Kidney glomerular epithelial cell (primary cell): Measurements from ENCODE around the gene SH3BP5.

Experiments used
- DNase-seq: peaks from one replicate; lab custom pipeline; 2025; lab: John Stamatoyannopoulos, UW

The SH3BP5 gene

DNA sequence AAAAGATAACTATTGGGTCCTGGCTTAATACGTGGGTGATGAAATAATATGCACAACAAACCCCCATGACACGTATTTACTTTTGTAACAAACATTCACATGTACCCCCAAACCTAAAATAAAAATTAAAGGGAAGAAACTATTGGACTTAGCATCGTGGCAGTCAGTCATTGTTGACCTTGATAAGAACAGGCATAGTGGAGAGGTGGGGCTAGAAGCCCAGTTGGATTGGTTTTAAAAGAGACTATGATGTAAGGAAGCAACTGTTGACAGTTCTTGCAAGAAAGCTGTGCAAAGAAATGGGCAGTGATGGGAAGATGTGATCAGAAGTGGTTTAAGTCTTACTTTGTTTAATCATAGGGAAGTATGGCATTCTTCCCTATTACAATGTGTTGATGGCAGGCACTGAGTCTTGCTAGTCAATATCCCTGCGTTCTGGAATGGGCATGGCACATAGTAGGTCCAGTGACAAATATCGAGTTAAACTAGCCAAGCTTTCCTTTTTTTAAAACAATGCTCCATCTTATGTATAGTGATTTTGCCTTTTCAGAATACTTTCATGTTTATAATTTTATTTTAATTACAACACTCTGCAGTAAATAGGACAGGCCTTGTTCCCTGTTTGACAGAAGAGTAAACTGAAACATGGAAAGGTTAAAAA is 88.4 kb downstream of the SH3BP5 start:
- DNase-seq = no peak

DNA sequence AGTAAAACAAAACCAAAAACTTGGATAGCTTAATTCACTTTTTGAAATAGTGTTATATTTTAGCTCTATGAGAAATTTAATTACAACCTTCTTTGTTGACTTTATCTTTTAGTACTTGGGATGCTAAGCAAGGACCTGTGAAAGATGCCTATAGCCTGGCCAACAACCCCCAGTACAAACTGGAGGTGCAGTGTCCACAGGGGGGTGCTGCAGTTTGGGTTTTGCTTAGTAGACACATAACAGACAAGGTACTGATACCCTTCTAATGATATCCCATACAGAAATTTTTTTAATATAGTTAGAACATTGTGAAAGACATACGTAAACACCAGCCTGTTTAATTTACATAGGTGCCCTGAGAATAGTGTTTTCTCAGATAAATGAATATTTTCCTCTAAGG is 91.0 kb downstream of the SH3BP5 start:
- DNase-seq = no peak

DNA sequence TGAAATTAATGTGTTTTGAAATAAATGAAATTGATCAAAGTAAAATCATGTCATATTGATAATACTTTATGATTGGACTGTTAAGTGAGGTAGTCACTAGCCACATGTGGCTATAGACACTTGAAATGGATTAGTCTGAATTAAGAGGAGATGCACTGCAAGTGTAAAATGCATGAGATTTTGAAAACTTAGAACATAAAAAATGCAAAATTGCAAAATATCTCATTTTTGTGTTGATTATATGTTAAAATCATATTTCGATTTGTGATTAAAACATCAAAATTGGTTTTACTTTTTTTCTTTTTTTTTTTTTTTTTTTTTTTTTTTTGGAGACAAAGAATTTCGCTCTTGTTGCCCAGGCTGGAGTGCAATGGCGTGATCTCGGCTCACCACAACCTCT is 103.1 kb downstream of the SH3BP5 start:
- no peak for DNase-seq

DNA sequence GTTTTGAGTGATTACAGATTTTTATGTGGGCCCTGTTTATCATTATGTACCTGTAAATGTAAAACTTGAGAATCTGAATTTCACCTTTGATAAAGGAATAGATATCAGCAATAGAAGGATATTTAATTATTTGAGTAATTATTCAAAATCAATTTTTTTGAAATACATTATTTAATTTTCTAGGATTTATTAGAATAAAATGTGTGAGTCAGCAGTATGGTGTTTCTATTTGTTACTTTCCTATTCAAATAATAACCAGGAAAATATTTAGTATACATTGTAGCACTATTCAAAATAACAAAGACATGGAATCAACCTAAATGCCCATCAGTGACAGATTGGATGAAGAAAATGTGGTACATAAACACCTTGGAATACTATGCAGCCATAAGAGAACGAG is 104.2 kb downstream of the SH3BP5 start:
- DNase-seq = no peak

DNA sequence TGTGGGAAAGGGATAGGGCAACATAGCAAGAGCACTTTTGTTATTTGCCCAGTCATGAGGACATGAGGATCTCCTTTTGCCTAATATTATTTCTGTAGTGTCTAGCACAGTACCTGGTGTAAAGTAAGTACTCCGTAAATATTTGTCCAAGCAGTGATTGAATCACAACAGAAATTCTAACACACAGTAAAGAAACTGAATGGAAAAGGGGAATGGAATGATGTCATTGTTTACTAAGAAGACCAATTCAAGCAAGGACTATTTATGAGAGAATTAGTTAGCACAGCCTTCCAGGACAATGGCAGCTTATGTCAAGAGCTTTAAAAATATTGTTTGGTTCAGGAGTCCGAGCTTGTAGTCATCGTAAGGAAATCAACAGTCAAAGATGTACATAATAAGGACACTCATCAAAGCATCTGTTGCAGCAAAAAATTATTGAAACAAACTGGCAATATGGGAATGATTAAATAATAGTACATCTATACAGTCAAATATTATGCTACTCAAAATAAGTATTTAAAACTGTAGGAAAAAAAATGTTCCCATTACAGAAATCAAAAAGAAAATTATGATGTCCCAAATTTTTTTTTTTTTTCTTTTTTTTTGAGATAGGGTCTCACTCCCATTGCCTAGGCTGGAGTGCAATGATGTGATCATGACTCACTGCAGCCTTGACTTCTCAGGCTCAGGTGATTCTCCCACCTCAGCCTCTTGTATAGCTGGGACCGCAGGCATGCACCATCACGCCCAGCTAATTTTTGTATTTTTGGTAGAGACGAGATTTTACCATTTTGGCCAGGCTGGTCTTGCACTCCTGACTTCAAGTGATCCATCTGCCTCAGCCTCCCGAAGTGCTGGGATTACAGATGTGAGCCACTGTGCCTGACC is 108.5 kb downstream of the SH3BP5 start:
- no peak for DNase-seq

DNA sequence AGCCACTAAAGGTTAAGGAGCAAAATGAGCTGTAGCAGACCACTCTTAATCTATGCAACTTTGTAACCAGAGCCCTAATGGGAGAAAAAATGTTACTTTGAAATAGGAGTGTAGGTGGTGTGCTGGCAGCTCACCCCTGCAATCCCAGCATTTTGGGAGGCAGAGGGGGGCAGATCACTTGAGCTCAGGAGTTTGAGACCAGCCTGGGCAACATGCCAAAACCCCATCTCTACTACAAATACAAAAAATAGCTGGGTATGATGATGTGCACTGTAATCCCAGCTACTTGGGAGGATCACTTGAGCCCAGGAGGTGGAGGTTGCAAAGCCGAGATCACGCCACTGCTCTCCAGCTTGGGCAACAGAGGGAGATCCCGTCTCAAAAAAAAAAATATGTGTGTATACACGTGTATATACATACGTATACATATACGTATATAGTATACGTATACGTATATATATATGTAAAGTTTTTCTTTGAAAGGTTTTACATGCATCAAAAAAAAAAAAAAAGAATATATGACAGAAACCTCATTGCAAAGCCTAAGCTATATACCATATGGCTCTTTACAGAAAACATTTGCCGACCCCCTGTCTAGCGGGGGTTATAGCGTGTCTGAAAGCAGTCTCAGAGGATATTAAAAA is 110.7 kb downstream of the SH3BP5 start:
- no peak for DNase-seq

DNA sequence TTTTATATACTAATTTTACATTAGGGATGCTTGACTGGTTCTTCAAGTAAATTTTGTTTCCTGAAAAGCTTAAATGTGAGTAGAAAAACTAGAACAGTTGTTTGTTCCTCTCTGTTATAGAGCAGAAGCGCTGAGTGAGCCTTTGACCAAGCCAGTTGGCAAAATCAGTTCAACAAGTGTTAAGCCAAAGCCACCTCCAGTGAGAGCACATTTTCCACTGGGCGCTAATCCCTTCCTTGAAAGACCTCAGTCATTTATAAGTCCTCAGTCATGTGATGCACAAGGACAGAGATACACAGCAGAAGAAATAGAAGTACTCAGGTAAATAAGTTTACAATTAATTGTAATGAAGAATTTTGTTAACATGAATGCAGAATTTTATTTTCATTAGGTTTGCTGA is 111.7 kb downstream of the SH3BP5 start:
- no peak for DNase-seq

DNA sequence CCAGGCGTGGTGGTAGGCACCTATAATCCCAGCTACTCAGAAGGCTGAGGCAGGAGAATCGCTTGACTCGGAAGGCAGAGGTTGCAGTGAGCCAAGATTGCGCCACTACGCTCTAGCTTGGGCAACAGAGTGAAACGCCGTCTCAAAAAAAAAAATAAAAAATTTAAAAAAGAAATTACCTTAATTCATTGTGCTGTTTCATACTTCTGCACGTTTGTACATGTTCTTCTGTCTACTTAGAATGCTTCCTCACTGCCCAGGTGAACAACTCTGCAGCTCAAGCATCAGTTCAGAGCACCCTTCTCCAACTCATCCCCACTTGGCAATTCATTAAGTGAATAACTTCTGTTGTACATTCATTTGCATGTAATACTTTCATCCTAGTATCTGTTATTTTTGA is 112.3 kb downstream of the SH3BP5 start:
- no peak for DNase-seq

DNA sequence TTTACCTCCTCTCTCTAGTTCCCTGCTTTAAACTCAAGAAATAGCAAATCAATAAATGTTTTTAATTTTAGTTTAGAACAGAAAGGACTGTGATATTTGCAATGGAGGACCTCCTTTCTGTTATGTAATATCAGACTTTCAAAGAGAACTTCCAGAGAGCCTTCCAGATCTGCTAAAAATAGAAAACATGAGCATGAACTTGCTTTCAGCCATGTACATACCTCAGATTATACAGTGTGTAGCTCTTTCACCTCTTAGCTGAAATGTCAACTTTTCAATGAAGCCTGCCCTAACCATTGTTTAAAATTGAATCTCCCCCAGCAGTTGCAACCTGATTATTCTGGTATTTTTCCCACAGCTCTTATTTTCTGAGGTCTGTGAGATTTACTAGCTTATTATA is 113.7 kb downstream of the SH3BP5 start:
- no peak for DNase-seq

DNA sequence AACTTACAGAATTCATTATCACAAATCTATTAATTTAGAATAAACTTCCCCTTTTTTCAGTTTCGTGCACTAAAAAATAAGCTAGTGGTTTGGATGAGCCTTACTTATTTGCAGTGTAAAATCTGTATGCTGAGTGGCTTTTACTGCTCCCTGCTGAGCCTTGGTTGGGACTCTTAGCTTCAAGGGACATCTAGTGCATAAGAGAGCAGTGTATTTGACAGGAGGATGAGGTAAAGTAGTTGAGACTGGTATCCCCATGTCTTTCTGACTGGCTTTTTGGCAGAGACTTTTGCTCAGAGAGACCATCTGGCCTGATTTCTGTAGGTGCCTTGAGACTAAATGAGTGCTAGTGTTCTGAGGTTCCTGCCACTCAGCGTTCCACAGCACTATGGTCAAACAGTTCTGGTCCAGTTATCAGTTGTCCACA is 114.5 kb downstream of the SH3BP5 start:
- no peak for DNase-seq

DNA sequence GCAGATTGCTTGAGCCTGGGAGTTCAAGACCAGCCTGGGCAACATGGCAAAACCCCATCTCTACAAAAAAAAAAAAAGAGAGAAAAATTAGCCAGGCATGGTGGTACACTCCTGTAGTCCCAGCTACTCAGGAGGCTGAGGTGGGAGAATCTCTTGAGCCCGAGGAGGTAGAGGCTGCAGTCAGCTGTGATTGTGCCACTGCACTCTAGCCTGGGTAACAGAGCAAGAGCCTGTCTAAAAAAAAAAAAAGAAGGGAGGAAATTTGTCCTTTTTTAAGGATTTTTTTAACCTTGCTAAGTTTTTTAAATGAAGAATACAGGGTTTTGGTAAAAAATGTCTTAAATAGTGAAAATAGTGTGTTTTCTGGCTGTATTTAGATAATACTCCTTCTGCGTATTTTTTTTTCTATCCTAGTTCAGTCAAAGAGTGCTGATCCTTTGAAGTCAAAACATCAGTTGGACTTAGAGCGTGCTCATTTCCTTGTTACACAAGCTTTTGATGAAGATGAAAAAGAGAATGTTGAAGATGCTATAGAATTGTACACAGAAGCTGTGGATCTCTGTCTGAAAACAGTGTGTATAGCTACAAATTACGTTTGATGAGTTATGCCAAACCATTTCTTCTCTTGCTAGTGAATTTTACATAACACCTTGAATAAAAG is 115.2 kb downstream of the SH3BP5 start:
- DNase-seq = no peak

DNA sequence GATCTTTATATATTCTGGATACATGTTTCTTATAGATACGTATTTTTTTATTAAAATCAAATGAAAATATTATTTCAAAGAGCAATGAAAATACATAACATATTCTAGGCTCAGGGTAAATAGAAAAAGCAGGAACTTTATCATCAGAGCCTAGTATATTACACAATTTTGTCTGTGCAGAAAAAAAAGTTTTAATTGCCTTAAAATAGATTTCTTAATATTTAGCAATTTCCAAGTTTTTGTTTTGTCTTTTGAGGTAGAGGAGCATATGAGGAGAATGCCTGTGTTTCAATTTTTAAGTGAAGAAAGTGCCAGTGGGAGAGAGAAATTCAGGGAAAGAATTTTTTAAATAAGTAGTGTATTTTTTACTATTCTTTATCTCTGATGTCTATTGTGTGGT is 115.9 kb downstream of the SH3BP5 start:
- no peak for DNase-seq

DNA sequence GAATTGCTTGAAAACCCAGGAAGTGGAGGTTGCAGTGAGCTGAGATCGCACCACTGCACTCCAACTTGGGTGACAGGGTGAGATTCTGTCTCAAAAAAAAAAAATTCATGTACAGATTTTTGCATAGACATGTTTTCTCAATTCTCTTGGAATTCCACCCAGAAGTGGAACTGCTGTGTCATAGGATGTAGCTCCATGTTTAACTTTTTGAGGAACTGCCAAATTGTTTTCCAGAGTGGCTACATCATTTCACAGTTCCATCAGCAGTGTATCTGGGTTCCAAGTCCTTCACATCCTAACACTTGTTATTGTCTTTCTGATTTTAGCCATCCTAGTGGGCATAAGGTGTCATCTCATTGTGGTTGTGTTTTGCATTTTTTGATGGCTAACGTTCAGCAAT is 116.4 kb downstream of the SH3BP5 start:
- DNase-seq = no peak

DNA sequence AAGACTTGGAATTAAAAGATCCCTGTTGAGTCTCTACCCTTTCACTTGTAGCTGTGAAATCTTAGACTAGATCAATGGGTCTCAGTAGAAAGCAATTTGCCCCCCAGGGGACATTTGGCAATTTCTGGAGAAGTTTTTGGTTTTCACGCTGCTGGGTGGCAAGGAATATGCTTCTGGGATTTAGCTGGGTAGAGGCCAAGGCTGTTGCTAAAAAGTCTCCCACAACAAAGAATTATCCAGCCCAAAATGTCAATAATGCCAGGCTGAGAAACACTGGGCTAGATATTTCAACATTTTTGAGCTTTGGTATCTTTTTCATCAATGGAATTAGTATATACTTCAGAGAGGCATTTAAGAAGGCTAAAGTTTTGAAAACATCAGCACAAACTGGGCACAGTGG is 117.6 kb downstream of the SH3BP5 start:
- DNase-seq = no peak

DNA sequence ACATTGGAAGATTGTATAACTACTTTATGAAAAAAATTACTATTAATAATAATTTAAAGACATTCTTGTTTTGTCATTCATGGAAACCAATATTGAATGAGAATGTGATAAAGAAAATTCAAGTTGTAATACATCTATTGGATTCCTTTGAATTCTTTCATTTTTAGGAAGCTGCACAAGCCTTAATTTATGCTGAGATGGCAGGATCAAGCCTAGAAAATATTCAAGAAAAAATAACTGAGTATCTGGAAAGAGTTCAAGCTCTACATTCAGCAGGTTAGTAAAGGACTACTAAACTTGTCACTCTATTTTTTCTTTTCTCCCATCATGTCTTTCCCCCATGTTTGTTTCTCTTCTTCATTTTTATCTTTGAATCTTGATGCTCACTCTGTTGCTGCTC is 120.4 kb downstream of the SH3BP5 start:
- no peak for DNase-seq

DNA sequence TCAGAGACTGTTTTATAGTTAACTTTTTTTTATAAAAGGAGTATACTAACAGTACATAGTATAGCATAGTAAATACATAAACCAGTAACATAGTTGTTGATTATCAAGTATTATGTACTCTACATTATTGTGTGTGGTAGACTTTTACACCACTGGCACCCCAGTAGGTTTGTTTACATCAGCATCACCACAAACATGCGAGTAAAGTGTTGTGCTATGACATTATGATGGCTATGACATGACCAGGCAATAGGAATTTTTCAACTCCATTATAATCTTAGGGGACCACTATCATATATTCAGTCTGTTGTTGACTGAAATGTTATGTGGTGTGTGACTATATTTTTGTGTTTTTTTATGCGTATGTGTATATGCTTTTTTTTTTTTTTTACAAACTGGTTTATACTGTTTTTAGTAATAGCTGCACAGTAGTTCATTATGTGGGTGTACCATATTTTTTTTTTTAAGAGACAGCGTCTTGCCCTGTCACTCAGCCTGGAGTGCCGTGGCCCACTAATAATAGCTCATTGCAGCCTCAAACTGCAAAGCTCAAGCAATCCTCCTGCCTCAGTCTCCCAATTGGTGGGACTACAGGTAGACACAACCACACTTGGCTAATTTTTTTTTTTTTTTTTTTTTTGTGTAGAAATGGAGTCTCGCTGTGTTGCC is 124.4 kb downstream of the SH3BP5 start:
- no peak for DNase-seq

DNA sequence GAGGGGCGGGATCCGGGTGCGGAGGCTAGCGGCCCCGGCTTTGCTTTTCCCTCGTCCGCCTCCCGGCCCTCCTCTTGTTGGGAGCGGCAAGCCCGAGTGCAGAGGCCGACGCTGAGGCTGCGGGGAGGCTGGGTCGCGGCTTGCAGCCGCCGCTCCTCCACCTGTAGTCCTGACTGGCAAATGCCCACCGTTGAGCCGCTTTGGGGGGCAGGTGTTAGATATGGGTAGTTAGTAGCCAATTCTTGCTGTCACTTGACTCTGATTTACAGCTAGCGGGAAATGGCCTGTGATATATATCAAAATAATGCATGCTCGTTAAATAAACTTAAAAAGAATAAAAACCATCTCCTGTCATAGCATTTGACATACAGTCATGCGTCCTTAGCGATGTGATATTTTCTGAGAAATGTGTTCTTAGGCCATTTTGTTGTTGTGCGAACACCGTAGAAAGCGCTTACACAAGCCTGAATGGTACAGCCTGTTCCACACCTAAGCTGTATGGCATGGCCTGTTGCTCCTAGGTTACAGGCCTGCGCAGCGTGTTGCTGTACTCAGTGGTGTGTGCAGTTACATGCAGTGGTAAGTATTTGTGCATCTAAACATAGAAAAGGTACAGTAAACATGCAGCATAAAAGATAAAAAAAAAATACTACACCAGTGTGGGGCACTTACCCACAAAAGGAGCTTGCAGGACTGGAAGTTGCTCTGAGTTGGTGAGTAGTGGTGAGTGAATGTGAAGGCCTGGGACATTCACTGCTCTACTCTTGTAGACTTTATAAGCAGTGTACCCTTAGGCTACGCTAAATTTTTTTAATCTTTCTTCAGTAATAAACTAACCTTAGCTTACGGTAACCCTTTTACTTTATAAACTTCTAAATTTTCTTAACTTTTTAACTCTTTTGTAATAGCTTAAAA is 125.5 kb downstream of the SH3BP5 start:
- DNase-seq = no peak

DNA sequence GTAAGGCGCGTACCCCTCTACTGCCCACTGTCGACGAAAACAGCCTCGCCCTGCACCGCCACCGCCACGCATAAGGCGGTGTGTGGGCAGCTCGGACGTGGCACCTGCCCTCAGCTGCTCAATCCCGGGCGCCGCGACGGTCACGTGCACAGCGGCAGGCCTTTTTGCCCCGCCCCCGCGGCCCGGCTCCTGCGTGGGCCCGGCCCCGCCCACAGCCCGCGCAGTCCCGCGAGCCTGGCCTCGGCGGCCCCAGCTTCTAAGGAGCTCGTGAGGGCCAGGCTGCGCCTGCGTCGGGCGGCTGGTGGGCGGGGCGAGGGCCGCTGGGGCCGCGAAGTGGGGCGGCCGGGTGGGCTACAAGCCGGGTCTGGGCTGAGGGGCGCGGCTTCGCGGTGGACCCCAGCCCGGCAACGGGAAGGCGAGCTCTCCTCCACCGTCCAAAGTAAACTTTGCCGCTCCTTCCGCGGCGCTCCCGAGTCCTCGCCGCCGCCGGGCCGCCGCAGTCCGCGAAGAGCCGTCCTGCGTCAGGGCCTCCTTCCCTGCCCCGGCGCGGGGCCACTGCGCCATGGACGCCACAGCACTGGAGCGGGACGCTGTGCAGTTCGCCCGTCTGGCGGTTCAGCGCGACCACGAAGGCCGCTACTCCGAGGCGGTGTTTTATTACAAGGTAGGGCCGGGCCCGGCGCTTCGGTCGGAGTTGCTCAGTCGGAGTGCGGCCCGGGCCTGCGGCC is 126.3 kb downstream of the SH3BP5 start, which contains the start of gene CAPN7:
TSS of gene CAPN7 (plus strand) at position 313 of the 728 bp plus-strand sequence. CDS start at position 563, 250 bp downstream.
- no peak for DNase-seq

DNA sequence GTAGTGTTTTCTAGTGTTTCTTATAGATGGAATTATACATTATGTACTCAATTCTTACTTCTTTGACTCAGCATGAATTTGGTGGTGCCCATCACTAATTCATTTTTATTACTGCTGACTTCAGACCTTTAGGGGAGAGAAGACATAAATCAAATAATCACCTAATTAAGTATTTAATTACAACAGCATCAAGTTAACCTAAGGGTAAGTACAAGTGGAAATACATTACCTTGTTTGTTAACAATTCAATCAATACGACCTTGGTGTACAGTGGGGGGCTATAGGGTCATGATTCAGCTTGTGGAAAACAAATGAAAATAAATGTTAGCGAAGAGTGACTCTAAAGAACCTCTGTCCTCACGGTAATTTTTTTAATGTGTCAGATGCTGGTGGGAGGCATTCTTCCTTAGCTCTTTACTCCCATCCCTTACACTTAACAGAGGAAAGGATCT is 126.9 kb downstream of the SH3BP5 start:
- DNase-seq = no peak
